OCI-LY7 (cell line): ENCODE data around the gene ABCB9. TPM values are rescaled to one million over a fixed set of nuclear protein-coding genes. Genes with fewer than 3 reads are reported as not detected.

ENCODE experiments used
- BruUV-seq: library from RNA; stranded (reverse); fragments of 400-500 nt; replicated peaks from 2 replicates; lab custom pipeline; 2021; lab: Mats Ljungman, UMichigan
- CTCF ChIA-PET: fragments of 300-600 bp; sonication (Branson Sonifier 250); formaldehyde crosslinking; loops from one replicate; lab custom pipeline; 2022; ENCODE audit warnings: antibody characterized with exemption; ENCODE audit not compliant: unreplicated experiment; lab: Charles Lee
- POLR2A ChIA-PET: fragments of 300-600 bp; sonication (Branson Sonifier 250); formaldehyde crosslinking; loops from one replicate; lab custom pipeline; 2022; ENCODE audit warnings: antibody characterized with exemption; lab: Charles Lee
- DNase-seq: peaks from one replicate; pipeline ENCODE4 v3.0.0-alpha.2; 2015; ENCODE audit warnings: low spot score
- H2AFZ ChIP-seq: fragments of 200-600 bp; sonication (generic), shearing (Covaris generic); 2 replicates; pipeline ENCODE4 v1.6.1; 2014; ENCODE audit warnings: mild to moderate bottlenecking, antibody characterized with exemption, low read length, moderate library complexity
- H3K27ac ChIP-seq: fragments of 200-600 bp; sonication (generic); 2 replicates; pipeline ENCODE4 v1.5.1; 2014; ENCODE audit warnings: mixed run types, low read depth, mild to moderate bottlenecking, moderate library complexity, low read length, inconsistent platforms; ENCODE audit not compliant: poor library complexity, severe bottlenecking
- H3K36me3 ChIP-seq: fragments of 200-600 bp; sonication (generic); 2 replicates; pipeline ENCODE4 v1.6.1; 2014; ENCODE audit warnings: mild to moderate bottlenecking, antibody characterized with exemption, low read length, moderate library complexity, mixed read lengths; ENCODE audit not compliant: insufficient read depth
- H3K4me1 ChIP-seq: fragments of 200-600 bp; sonication (generic); 2 replicates; pipeline ENCODE4 v1.5.1; 2014; ENCODE audit warnings: mild to moderate bottlenecking, low read length; ENCODE audit not compliant: insufficient read depth, poor library complexity, severe bottlenecking
- H3K4me2 ChIP-seq: fragments of 200-600 bp; sonication (generic); 2 replicates; pipeline ENCODE4 v1.6.1; 2014; ENCODE audit warnings: mild to moderate bottlenecking, low read length
- H3K4me3 ChIP-seq: fragments of 200-600 bp; sonication (generic); 2 replicates; pipeline ENCODE4 v1.5.1; 2014; ENCODE audit warnings: mild to moderate bottlenecking, low read depth, low read length; ENCODE audit not compliant: poor library complexity, severe bottlenecking
- H3K79me2 ChIP-seq: fragments of 200-600 bp; sonication (generic); 2 replicates; pipeline ENCODE4 v1.6.1; 2016; ENCODE audit warnings: low read depth, mild to moderate bottlenecking, low read length, moderate library complexity, mixed read lengths; ENCODE audit not compliant: insufficient read depth
- H3K9me2 ChIP-seq: fragments of 200-600 bp; sonication (generic); 2 replicates; pipeline ENCODE4 v1.6.1; 2016; ENCODE audit warnings: mild to moderate bottlenecking, low read length, mixed read lengths; ENCODE audit not compliant: insufficient read depth
- H3K9me3 ChIP-seq: fragments of 200-600 bp; sonication (generic); 2 replicates; pipeline ENCODE4 v1.6.1; 2014; ENCODE audit warnings: mild to moderate bottlenecking, mixed run types, low read length, mixed read lengths
- H4K20me1 ChIP-seq: fragments of 200-600 bp; sonication (generic); 2 replicates; pipeline ENCODE4 v1.6.1; 2014; ENCODE audit warnings: mild to moderate bottlenecking, antibody characterized with exemption, low read length, moderate library complexity, mixed read lengths; ENCODE audit not compliant: insufficient read depth
- EZH2phosphoT487 ChIP-seq: fragments of 200-600 bp; sonication (generic); IDR thresholded peaks from 2 replicates; pipeline ENCODE4 v1.6.1; 2018; ENCODE audit warnings: low read depth, borderline replicate concordance, mild to moderate bottlenecking, mixed run types, antibody characterized with exemption, low read length, moderate library complexity, mixed read lengths
- intact Hi-C: fragments of 100-400 bp; cut with micrococcal nuclease; formaldehyde crosslinking; loops from one replicate; pipeline ENCODE4 v1.10.0; 2022; ENCODE audit not compliant: unreplicated experiment
- total RNA-seq, 2 experiments: library from RNA; depleted of rRNA in 1 of 2; stranded (reverse); fragments of >200 nt in 1 of 2; shearing (Covaris generic) in 1 of 2; gene quantifications; 2 replicates each; pipeline ENCODE4 v1.2.3, GENCODE V29; 2014 to 2022
- TF ChIP-seq, protein P1 (sequence below): fragments of 200-600 bp; sonication (generic); conservative IDR thresholded peaks from 2 replicates; pipeline ENCODE4 v1.5.1; 2014; ENCODE audit warnings: mild to moderate bottlenecking, antibody characterized with exemption, low read length, moderate library complexity, mixed read lengths

Gene ABCB9
- total RNA-seq, 2 experiments from 2014 or later, result 4.0 to 7.9 TPM

DNA sequence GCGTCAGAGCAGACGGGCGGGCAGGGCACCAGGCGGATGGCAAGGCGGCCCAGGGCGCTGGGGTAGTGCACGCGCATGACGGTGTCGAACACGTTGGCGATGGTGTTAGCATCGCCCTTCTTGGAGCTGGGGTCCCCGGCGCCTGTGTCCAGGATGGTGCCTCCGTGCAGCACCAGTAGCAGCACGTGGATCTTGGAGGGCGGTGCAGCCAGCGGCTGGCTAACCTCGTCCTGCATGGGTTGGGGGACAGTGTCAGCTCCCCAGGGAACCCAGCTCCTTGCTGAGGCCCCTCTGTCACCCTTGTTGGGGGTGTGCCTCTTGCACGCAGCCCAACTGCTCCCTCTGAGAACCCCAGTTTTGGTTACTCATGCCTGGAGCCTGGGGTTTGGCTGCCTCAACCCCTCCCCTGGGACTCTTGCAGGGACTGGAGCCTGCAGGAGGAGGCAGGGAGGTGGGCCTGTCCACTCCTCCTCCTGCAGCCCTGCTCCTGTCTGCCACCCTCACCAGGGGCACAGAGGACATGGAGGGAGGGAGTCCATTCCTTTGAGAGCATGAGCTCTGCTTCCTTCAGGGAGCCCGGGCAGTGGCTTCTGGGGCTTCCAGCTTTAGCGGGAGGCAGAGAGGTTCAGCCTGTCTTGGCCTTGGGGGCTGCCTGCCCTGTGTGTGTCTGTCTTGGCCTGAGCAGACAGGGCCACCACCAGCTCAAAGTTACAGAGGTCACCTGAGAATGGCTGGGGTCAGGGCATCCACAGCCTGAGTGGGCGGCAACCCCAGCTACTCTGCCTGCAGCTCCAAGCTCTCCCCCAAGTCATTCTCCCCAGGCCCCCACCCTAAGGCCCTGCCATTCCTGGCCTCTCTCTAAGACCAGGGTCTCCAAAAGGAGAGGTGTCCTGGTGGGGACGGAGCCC is 31.3 kb upstream of the ABCB9 start:
- BruUV-seq, result no TSS peak
- intact Hi-C loops, result no loop called here
- no peaks in the 10 kb centered on the region for H3K79me2 ChIP-seq
- no peaks in the 10 kb centered on the region for H3K9me3 ChIP-seq
- CTCF ChIA-PET, result no interaction called here
- no peak overlapping the region for H3K4me3 ChIP-seq
- no peaks in the 10 kb centered on the region for H3K4me1 ChIP-seq
- no peaks in the 10 kb centered on the region for H4K20me1 ChIP-seq
- no peak for TF ChIP-seq EZH2phosphoT487
- TF ChIP-seq, protein P1, sequence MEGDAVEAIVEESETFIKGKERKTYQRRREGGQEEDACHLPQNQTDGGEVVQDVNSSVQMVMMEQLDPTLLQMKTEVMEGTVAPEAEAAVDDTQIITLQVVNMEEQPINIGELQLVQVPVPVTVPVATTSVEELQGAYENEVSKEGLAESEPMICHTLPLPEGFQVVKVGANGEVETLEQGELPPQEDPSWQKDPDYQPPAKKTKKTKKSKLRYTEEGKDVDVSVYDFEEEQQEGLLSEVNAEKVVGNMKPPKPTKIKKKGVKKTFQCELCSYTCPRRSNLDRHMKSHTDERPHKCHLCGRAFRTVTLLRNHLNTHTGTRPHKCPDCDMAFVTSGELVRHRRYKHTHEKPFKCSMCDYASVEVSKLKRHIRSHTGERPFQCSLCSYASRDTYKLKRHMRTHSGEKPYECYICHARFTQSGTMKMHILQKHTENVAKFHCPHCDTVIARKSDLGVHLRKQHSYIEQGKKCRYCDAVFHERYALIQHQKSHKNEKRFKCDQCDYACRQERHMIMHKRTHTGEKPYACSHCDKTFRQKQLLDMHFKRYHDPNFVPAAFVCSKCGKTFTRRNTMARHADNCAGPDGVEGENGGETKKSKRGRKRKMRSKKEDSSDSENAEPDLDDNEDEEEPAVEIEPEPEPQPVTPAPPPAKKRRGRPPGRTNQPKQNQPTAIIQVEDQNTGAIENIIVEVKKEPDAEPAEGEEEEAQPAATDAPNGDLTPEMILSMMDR, result no peak
- no peak overlapping the region for H3K4me2 ChIP-seq
- no peak for DNase-seq
- no peak overlapping the region for H2AFZ ChIP-seq
- H3K27ac ChIP-seq, result no peak overlapping the region
- POLR2A ChIA-PET, result no interaction called here
- H3K9me2 ChIP-seq, result no peaks in the 10 kb centered on the region
- H3K36me3 ChIP-seq, result no peaks in the 10 kb centered on the region

DNA sequence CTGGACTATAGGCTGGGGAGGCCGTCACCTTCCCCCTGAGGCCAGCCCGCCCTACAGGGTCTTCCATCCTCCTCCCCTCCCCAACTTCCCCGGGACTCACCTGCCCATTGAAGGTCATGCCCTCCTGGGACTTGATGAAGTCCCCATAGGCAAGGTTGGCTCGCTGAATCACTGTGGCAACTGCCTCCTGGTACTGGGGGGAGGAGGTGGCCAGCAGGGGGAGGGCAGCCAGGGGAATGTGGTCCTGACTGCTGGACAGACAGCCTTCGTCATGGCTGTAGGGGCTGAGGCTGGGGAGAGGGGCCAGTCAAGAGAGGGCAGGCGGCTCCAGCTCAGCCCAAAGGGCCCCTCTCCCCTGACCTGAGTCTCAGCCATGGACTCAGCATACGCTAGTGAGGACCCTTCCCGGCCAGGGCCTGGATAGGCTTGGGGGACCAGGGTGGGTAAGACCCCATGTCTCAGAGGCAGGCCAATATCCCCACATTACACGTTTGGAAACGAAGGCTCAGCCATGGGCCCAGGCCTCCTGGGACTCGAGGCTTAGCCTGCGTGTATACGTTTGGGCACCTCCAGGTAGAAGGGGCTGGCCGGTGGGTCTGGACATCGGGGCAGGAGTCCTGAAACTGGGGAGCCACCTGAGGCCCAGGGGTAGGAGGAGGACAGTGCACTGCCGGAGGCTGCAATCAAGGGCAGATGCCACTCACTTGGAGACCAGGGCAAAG is 30.5 kb upstream of the ABCB9 start:
- Histone ChIP-seq H3K9me2 (no peaks in the 10 kb centered on the region), H2AFZ (no peak overlapping the region), H3K4me1 (no peaks in the 10 kb centered on the region), H4K20me1 (no peaks in the 10 kb centered on the region), H3K36me3 (no peaks in the 10 kb centered on the region), H3K9me3 (no peaks in the 10 kb centered on the region), H3K79me2 (no peaks in the 10 kb centered on the region), H3K4me3 (no peak overlapping the region), H3K27ac (no peak overlapping the region), H3K4me2 (no peak overlapping the region)
- intact Hi-C loops, result no loop called here
- TF ChIP-seq, protein P1, result no peak
- no peak for TF ChIP-seq EZH2phosphoT487
- ChIA-PET POLR2A (no interaction called here), CTCF (no interaction called here)
- no TSS peak for BruUV-seq
- DNase-seq, result no peak
